Measurements from ENCODE around the gene MRPL38.
"Not testable (repeated sequence)": the region's sequence is repeated elsewhere in the genome, so short reads cannot be mapped to it uniquely, and the experiment has no call there.

The MRPL38 gene

DNA sequence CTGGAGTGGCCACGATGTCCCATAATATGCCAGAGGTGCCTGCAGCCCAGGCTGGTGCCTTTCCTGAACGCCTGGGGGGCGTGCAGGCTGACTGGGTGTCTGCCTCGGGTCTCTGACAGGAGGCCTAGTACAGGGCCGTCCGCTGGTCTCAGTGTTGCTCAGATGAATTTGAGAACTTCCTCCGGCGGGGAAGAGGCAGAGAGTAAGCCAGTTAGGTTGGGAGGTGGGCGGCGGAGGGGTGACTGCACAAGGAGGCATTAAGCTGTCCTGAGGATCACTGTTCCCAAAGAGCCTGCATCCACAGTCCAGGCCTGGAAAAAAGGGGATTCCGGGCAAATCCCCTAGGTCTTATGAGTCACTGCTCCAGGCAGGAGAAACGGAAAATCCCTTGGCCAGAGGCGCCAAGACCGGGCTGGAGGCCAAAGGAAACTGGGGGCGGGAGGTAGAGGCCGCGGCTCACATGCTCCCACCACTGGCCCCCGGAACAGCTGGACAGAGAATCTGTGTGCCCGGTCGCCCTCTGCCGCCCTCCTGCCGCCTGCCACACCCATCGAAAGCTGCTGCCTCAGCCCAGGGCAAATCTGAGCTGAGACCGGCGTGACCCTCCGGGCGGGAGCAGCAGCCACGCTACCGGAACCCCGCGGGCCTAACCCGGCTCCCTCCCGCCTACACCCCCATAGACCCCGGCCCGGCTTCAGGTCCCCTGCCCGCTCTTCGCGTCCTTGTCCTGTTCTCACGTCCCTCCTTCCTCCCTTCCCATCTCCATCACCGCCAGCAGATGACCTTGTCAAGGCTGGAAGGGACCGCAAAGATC lies 27.5 kb downstream of the MRPL38 start:
- DNase-seq (ENCODE audit: low read depth, low spot score) = no peak

- DNase-seq (ENCODE audit: low read depth, low spot score) = peak; percentile 44
These were observed 28.3 kb downstream of the MRPL38 start for GRCh38 chr17:75876190-75876937.

DNA sequence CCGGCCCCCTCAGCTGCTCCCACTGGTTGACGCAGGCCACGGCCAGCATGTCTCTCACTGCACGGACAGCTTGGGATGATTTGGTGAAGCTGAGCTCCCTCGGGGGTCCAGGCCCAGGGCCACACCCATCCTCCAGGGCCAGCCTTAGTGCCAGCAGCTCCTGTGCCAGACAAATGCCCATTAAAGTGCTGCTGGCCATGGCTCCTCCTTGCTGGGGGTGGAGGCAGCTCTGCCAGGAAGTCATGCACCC lies 28.8 kb downstream of the MRPL38 start:
- no peak for DNase-seq (ENCODE audit: low read depth, low spot score)

DNA sequence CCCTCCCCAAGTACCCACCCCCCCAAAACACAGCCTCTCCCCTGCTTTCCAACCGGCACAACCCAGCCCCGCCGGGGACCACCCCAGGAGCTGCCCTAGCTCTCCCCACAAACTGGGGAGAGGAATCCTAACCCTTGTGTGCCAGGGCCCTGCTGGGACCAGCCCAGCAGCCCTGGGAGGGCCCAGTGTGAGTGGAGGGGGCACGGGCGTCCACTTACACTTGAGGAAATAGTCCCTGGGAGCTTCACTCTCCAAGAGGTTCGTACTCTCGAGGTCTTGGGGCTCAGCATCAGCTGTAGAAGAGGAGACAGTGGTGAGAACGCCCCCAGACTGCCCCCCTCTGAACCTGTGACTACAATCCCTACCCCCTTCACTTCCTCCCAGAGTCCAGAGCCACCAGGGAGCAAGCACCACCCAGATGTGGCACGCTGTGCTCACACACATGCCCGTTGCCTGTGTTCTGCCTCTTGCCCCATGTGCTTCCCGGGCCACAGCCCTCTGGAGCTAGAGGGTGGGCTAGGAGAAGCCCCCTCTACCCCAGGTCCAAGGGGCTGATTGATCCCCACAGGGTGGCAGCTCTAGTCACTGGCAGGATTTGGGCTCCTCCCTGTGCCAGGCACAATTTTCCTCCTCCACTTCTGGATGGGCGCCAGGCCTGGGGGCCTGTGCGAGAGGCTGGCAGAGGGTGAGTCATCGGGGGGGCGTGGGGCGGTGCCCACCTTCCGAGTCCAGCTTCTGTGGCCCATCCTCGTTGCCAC lies 29.3 kb downstream of the MRPL38 start:
- DNase-seq (ENCODE audit: low read depth, low spot score) = no peak

DNA sequence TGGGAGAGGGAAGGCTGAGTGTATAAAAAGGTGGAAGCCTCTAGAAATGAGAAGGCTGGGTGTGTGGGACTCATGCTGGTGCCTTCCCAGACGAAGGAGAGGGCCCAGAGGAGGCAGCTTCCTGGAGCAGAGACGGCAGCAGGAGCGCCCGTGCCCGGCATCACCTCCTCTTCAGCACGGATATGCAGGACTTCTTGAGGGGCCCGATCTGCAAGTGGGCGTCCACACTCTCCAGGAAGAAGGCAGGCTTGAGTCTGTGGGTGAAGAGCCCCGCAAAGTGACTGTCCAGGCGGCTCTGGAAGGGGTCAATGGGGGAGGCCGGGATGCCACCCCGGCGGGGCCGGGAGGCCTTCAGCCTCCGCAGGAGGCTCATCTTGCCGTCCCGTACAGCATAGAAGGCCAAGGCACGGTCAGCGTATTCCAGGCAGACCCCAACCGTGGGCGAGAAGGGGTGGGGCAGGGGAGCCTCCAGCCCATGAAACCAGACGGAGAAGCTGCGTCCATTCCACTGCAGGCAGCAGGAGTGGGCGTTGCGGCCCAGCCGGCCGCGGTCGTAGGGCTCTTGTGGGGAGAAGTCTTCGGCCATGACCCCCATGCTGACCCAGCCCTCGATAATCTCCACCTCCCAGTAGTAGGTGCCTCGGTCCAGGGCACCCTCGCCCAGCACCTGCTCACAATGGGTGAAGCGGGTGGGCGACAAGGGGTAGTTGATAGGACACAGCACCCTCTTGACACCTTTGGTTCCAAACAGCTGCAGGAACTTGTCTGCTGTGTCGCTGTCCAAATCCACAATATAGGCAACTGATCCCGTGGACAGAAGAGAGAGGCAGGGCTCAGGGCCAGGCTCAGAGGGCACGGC lies 30.1 kb downstream of the MRPL38 start:
- DNase-seq (ENCODE audit: low read depth, low spot score) = no peak

DNA sequence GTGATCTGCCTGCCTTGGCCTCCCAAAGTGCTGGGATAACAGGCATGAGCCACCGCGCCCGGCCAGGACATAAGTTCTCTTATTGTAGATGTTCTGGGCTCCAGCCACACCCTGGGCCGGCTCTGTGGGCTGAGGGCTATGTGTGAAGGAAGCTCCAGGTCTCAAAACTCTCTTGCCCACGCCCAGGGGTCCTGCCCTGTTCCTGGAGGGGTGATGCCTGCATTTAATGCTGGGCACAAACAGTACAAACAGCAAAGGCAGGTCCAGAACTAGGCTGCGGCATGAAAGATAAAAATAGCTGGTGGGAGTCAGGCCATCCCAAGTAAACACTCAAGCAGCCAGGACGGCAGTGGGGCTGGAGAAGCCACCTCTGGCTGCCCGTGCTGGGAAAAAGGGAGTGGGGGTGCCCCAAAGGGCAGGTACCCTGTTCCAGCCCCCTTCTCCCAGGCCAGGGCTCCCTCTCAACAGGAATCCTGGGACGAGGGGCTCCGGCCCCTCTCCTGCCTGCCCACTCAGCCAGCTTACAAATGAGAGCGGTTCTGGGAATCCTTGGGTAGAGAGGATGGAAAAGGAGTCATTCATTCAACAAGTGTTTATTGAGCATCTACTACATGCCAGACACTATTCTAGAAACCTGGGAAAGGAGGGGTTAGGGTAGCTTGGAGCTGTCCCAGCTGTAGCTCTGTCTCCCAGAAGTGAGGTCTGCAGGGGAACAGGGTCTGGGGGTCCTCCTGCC lies 30.9 kb downstream of the MRPL38 start:
- no peak for DNase-seq (ENCODE audit: low read depth, low spot score)

GRCh38 chr17:75872434-75873351 lies 32.0 kb downstream of the MRPL38 start:
- no peak for DNase-seq (ENCODE audit: low read depth, low spot score)

DNA sequence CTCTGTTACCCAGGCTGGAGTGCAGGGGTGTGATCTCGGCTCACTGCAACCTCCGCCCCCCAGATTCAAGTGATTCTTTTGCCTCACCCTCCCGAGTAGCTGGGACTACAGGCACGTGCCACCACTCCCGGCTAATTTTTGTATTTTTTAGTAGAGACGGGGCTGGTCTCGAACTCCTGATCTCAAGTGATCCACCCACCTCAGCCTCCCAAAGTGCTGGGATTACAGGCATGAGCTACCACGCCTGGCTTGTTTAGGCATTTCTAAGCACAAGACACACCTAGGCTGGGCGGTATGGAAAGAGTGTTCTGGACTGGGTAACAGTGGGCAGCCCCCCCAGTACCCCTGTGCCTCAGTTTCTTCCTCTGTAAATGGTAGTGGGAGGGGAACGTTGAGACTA lies 34.5 kb downstream of the MRPL38 start:
- DNase-seq (ENCODE audit: low read depth, low spot score) = not testable (repeated sequence)

GRCh38 chr17:75869282-75870141 lies 35.2 kb downstream of the MRPL38 start:
- DNase-seq (ENCODE audit: low read depth, low spot score) = no peak

DNA sequence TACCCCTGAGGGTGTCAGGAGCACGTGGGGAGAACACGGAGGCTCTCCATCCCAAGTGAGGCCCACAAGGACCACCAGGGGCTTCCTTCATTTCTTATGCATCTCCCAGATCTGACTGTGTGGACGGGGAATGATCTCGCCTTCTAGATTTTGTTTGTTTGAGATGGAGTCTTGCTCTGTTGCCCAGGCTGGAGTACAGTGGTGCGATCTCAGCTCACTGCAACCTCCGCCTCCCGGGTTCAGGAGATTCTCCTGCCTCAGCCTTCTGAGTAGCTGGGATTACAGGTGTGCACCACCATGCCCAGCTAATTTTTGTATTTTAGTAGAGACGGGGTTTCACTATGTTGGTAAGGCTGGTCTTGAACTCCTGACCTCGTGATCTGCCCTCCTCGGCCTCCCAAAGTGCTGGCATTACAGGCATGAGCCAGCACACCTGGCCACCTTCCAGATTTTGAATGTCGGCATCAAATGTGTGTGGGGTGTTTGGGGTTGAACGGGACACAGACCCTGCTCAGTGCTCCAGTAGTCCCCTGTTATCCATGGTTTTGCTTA lies 35.9 kb downstream of the MRPL38 start:
- DNase-seq (ENCODE audit: low read depth, low spot score) = not testable (repeated sequence)

DNA sequence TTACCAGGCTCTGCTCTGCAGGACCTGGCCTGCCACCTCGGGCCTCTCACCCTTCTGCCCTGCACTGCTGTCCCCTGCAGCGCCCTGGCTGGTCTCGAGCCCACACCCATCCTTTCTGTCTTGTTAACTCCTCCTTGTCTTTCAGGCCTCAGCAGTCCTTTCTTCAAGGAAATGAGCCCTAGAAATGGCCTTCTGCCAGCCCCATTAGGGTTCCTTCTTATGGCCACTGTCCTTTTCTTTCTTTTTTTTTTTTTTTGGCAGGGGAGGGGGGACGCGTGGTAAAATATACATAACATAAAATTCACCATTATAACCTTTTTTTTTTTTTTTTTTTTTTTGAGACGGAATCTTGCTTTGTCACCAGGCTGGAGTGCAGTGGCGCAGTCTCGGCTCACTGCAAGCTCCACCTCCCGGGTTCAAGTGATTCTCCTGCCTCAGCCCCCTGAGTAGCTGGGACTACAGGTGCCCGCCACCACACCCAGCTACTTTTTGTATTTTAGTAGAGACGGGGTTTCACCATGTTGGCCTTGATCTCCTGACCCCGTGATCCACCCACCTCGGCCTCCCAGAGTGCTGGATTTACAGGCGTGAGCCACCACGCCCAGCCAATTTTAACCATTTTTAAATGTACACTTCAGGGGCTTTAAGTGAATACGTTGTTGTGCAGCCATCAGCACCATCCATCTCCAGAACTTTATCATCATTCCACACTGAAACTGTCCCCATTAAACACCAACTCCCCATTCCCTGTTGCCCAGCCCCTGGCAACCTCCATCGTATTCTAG lies 39.1 kb downstream of the MRPL38 start:
- DNase-seq (ENCODE audit: low read depth, low spot score) = not testable (repeated sequence)

DNA sequence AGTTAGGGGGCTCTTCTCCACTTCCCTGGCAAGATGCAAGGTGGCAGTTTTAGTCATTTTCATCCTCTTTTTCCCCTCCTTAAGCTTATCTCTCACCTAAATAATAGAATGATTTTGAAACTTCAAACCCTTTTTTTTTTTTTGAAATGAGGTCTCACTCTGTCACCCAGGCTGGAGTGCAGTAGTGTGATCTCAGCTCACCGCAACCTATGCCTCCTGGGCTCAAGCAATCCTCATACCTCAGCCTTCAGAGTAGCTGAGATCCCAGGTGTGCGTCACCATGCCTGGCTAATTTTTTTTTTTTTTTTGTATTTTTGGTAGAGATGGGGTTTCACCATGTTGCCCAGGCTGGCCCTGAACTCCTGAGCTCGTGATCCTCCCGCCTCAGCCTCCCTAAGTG lies 39.8 kb downstream of the MRPL38 start:
- not testable (repeated sequence) for DNase-seq (ENCODE audit: low read depth, low spot score)

- DNase-seq (ENCODE audit: low read depth, low spot score) = no peak
These were observed 40.2 kb downstream of the MRPL38 start for GRCh38 chr17:75864448-75864871.

DNA sequence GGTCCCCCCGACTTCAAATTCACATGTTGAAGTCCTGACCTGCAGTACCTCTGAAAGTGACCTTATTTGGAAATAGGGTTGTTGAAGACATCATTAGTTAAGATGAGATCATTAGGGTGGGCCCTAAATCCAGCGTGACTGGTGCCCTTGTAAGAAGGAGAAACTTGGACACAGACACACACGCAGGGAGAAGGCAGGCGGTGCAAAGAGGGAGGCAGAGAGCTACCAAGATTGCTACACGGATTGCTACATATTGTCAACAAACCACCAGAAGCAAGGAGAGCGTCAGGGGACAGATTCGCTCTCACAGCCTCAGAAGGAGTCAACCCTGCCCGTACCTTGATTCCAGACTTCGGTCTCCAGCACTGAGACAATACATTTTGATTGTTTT lies 42.8 kb downstream of the MRPL38 start:
- no peak for DNase-seq (ENCODE audit: low read depth, low spot score)

GRCh38 chr17:75859358-75859757 lies 45.3 kb downstream of the MRPL38 start:
- DNase-seq (ENCODE audit: low read depth, low spot score) = not testable (repeated sequence)

DNA sequence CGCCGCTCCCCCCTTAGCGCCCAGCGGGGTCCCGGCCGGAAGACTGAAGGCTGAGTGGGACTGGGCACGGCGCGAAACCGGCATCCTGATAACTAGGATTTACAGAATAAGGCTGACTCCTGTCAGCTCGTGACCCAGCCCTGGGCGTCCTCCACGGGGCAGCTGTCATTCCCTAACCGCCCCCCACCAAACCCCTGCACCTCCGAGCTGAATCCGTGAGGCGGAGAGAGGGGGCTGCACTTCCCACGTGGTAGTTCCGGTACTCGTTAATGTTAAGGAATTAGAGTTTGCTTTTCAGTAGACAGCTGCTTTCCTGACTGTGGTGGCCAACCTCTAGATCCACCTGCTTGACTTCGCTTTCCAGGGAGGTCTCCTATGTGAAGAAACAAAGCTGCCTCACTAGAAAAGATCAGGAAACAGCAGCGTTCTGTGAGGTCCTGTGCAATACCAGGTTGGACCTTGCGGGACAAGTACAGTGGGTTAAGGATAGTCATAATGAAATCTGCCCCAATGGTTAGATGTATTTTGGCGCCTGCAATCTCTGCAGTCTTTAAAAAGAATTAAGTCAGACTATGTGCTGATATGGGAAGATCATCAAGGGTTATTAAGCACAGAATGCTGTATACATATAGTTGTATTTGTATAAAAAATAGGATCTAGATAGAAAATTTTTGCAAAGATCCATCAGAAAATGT lies 48.5 kb downstream of the MRPL38 start:
- DNase-seq (ENCODE audit: low read depth, low spot score) = no peak

Data from activated CD4-positive, CD25-positive, alpha-beta regulatory T cell treated with anti-CD3 and anti-CD28 coated beads, Interleukin-2, amount 50 U/mL, for 16 hours (primary cell).